GM19025 (cell line): ENCODE results near the gene AGAP2.
"Not testable (repeated sequence)": the region's sequence is repeated elsewhere in the genome, so short reads cannot be mapped to it uniquely, and the experiment has no call there.

ENCODE experiments used
- ATAC-seq: cut with Tn5 transposase; IDR thresholded peaks from one replicate; pipeline ENCODE4 v1.9.1; 2021; ENCODE audit warnings: mild to moderate bottlenecking, low read depth, moderate library complexity; ENCODE audit not compliant: unreplicated experiment

The AGAP2 gene

DNA sequence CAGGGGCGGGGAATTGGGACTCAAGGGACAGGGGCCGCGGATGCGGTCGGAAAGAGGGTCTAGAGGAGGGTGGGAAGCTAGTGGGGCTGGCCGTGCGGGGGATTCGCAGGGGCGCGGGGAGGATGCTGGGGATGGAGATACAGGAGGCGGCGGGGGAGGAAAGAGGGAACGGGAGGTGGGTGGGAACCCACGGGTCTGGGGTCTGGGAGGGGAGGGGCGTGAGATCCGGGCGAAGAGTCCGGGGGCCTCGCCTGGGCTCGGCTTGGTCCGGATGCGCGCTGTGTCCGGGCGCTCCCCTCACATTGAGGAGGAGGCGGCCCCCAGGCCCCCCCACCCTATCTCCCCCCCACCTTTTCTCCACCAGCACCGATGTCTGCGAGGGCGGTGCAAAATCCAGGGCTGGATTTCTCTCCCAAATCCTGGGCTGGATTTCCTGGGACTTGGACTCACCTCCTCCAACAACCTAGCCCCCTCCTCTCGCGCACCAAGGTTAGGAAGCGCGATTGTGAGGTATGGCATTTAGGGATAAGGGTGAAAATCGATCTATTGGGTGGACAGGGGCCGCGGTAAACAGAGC is at the start of gene AGAP2:
Gene AGAP2, minus strand, starts transcription at position 82 of the 577 bp plus-strand sequence. CDS start 496 bp downstream, outside the sequence.
- no peak for ATAC-seq

DNA sequence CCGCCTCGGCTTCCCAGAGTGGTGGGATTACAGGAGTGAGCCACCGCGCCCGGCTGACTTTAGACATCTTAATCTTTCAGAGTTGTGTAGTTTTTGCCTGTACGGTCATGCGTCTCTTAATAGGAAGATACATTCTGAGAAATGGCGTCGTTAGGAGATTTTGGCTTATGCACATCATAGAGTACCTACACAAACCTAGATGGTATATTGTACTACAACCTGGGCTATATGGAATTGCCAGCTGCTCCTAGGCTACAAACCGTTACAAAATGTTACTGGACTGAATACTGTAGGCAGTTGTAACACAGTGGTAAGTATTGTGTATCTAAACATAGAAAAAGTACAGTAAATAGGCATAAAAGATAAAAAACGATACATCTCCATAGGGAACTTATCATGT is 45.3 kb upstream of the AGAP2 start:
- no peak for ATAC-seq

DNA sequence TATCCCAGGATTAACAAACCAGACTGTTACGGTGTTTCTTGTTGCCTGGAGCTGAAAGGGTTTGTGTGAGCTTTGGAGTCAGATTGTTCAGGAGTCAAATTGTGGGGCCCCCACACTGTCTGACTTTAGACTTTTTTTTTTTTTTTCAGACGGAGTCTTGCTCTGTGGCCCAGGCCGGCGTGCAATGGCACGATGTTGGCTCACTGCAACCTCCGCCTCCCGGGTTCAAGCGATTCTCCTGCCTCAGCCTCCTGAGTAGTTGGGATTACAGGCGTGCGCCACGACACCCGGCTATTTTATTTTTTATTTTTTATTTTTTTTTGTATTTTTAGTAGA is 44.9 kb upstream of the AGAP2 start:
- no peak for ATAC-seq

DNA sequence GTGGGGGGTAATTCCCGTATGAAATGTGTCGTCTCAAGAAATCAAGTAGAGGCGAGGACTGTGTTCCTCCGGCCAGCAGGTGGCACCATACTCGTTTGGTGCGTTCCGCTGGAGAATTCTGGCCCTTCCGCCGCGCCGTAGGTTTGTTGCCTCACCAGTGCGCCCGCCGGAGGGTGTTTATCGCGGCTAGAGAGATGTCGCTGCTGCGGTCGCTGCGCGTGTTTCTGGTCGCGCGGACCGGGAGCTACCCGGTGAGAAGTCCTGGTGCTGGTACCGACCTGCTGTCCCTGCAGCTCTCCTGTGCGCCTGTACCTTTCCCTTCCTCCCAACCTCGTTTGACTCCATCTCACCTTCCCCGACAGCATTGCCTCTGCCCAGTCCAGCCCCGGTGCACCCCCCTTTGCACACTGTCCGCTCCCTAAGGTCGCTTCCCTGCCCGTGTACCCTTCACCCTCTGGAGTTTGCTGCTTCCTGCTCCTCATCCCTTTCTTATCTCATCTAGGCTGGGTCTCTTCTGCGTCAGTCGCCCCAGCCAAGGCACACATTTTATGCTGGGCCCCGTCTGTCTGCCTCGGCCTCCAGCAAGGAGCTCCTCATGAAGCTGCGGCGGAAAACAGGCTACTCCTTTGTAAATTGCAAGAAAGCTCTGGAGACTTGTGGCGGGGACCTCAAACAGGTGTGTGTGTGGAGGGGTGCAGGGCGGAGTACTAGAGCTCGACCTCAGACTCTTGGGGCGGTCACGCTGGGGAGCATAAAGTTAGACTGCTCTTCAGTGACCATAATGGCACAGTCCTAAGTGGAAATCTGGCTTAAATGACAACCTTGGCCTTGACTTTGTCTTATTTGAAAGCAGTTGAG is 44.3 kb upstream of the AGAP2 start, which contains the start of gene TSFM:
Gene TSFM, plus strand, starts transcription at position 180 of the 858 bp plus-strand sequence. Its CDS starts 15 bp downstream, at position 195.
- peak; percentile 94 for ATAC-seq

DNA sequence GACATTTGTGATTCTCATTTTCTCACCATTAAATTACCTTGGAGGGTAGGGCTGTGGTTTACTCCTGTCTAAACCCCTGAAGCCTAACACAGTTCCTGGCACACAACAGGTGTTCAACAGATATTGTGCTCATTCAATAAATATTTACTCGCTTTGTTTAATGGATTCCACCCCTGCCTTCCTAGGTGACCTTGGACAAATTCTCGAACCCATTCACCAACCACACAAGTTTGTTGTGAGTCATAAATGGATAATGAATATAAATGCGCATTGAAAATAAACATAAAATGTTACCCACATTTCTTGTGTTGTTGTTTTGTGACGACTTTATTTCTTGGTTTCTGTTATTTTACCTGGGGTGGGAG is 43.7 kb upstream of the AGAP2 start:
- no peak for ATAC-seq

DNA sequence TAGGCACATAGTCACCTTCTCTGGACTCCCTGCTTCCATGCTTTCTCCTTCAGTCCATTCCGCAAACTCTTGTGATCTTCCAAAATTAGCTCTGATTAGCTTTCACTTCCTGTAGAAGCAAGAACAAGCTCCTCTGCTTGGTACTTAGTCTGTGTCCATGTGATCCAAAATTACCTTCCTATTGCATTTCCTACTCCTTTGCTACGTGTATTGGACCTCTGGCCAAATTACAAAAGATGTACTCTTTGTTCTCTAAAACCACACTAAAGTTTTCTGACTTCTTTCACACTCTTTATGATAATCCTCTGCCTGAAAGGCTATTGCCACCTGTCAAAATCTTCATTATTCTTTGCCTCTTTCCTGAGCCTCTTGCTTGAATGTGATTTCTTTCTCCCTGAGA is 43.3 kb upstream of the AGAP2 start:
- no peak for ATAC-seq

DNA sequence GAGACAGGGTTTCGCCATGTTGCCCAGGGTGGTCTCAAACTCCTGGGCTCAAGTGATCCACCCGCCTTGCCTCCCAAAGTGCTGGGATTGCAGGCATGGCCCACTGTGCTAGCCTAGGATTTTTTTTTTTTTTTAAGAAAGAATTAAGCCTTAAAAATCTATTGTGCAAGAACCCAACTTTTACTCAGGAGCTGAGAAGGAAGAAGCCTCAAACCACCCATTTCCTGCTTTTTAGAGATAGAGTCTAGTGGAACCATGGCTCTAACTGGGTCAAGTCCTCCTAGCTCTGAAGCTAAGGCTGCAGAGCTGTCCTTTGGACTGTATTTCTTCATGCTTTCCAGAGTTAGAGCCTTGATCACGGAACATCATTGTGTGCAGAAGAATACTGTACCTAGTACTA is 42.7 kb upstream of the AGAP2 start:
- no peak for ATAC-seq

DNA sequence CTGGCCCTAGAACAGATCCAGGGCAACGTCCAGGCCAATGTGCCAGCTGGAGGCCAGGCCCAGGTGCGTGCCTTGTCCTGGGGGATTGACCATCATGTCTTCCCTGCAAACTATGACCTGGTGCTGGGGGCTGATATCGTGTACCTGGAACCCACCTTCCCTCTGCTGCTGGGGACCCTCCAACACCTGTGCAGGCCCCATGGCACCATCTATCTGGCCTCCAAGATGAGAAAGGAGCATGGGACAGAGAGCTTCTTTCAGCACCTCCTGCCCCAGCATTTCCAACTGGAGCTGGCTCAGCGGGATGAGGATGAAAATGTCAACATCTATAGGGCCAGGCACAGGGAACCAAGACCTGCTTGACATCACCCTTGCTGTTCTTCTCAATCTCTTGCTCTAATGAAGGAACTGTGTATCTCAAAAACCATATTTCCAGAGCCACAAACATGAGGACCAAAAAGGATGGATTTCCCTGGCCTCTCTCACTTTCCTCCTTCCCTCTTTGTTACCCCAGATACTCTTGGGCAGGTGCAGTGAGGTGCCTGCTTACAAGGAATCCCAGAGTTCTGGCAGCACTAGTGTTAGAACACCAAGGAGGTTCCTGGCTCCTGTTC is 41.8 kb upstream of the AGAP2 start:
- ATAC-seq, result no peak

DNA sequence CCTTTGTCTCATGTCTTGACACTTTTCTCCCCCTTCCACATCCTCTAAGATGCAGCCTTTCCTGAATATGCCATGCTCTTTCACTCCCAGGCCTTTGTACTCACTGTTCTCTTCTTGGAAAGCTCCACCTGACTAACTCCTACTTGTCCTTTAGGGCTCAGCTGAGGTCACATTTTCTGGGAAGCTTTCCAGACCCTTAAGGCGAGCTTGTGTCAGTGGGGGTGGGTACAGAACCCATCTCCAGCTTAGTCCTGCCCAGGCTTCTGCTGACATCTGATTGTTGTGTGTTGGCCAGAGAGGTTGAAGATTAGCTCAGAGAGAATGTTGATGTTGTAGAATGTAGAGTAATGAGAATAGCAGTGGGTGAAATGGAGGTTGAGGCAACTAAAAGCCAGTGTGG is 41.2 kb upstream of the AGAP2 start:
- no peak for ATAC-seq

DNA sequence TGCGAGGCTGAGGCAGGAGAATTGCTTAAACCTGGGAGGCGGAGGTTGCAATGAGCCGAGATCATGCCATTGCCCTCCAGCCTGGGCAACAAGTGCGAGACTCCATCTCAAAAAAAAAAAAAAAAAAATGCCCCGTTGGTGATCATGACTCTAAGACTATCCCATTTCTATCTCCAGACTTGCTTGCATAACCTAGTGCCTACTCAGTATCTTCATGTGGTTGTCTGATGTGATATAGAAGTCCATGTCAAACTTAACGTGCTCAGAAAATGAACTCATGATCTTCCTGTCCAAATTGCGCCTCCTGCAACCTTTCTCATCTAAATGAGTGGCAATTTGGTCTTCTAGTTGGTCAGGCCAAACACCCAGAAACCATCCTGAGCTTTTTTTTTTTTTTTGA is 39.4 kb upstream of the AGAP2 start:
- ATAC-seq, result no peak

DNA sequence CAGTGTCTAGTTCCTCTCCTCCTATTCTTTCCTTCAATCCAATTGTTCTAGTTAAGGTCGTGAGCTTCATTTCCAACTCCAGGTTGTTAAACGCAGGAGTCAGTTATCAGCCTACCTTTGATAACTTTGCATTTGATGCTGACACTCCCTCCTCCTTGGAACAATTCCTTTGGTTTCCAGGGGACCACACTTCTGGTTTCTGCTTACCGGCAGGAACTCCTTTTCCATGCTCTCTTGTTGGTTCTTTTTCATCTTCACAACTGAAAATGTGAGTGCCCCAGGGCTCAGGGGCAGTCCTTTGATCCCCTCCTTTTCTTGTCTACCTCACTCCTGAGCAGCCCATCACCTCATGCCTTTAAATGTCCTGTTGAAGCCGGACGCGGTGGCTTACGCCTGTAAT is 38.8 kb upstream of the AGAP2 start:
- no peak for ATAC-seq

DNA sequence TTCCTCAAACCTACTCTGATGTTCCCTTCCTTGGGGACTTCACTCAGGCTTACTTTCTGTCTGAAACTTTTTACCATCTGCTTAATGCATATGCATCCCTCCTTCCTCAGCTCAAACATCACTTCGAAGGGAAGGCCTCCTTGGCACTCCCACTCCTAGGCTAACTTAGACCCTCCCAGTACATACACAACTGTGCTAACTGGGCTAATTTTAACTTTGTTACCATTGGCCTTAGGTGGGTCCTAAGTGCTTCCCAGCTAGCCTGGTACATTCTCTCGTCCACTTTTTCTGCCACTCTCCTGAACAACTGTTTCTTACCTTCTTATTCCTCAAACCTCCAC is 37.7 kb upstream of the AGAP2 start:
- ATAC-seq, result no peak

DNA sequence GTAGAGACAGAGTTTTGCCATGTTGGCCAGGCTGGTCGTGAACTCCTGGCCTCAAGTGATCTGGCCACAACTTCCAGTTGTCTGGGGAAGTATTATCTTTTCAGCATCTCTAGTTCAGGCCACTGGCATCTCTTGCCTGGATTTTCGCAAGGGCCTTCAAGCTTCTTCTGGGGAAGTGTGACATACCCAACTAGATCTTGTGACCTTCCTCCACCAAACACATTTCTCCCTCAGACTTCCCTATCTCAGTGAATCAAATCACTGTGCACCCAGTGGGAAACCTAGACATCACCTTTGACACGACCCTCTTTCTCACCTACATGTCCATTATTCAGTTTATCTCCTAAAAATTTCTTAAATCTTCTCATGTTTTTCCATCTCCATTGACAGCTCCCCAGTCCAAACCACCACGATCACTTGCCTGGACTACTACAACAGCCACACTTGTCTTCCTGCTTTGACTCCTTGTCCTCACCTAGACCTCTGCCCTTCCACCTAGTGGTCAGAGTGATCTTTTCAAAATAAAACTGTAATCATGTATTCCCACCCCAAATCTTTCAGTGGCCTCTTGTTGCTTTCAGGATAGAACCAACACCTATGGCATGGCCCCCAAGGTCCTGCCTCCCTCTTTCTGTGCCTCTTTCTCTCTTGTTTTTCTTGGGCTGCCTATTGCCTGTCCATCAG is 37.2 kb upstream of the AGAP2 start:
- ATAC-seq, result no peak

DNA sequence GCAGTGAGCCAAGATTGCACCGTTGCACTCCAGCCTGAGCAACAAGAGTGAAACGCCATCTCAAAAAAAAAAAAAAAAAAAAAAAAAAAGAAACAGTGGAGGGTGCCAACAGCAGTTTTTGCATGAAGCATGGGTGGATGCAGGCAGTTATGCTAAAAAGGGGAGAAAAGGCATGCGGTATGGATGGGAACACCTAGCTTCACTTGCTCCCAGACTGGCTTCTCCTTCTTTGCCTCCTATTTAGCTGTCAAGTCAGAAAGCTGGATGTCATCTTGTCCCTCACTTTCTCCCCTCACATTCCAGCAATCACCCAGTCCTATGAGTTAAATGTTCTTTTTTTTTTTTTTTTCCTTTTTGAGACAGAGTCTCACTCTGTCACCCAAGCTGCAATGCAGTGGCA is 36.5 kb upstream of the AGAP2 start:
- ATAC-seq, result no peak

DNA sequence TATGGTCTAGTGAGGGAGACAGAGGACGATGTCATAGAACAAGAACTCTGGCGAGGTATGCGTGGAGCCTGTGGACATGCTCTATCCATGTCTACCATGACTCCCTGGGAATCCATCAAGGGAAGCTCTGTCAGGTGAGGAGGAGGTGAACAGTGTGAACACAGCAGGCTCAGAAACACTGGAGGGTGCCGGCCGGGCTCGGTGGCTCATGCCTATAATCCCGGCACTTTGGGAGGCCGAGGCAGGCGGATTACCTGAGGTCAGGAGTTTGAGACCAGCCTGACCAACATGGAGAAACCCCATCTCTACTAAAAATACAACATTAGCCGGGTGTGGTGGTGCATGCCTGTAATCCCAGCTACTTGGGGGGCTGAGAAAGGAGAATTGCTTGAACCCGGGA is 36.1 kb upstream of the AGAP2 start:
- ATAC-seq, result not testable (repeated sequence)

DNA sequence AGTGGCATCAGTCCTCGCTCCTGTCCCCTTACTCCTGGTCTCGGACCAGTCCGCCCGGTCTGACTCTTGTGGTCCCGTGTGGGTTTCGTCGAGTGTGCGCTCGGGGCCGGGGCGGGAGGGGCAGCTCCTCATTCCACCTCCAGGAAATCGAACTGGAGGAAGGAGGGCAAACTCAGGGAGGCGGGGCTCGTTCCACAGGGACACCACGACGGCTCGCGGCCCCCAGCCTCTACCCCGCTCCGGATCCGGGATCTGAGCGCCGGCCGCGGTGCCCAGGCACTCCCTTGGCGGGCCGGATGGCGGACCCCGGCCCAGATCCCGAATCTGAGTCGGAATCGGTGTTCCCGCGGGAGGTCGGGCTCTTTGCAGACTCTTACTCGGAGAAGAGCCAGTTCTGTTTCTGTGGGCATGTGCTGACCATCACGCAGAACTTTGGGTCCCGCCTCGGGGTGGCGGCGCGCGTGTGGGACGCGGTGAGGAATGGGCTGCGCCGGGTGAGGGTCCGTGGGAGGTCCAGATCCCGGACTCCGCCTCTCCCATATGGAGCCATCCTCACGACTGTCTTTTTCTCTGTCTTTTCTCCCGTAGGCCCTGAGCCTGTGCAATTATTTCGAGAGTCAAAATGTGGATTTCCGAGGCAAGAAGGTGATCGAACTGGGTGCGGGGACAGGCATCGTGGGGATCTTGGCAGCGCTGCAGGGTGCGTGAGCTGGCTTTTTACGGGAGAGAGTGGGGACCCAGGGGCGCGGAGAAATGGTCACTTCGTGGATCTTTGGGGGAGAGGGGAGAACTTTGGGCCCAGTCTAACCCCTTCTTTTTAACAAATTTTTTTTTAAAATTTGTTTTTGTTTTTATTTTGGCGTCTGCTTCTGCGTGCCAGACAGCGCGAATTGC is 34.1 kb upstream of the AGAP2 start, which contains the start of gene EEF1AKMT3:
Gene EEF1AKMT3, plus strand, starts transcription at position 186 of the 894 bp plus-strand sequence. Its CDS starts 111 bp downstream, at position 297.
- ATAC-seq, result peak; percentile 28

DNA sequence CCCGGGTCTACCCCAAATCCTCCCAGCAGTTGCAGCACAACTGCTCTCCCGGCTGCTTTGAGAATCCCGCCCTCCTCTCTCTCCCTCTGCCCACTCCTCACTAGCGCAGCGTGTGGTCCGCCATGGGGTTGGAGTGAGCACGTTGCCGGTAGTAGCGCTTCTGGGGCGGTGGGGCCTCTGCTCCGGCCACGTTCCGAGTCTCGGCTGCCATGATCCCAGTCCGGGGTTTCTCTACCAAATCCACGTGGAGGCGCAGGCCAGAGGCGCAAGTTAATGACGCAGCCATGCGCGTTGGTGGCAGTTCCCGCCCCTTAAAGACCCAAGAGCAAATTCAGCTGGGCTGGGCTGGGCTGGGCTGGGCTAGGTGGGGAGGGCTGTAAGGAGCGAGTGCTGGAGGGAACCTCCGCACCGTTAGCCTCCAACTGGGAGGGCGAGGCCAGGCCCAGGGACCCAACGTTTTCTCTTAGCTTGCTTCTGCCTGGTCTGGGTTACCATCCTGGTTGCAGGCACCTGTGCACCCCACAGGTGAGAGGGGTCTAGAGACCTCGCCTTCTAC is 33.4 kb upstream of the AGAP2 start, which contains the start of gene METTL1:
Gene METTL1, minus strand, starts transcription at position 233 of the 556 bp plus-strand sequence. Its CDS starts 22 bp downstream, at position 211.
- peak; percentile 77 for ATAC-seq

DNA sequence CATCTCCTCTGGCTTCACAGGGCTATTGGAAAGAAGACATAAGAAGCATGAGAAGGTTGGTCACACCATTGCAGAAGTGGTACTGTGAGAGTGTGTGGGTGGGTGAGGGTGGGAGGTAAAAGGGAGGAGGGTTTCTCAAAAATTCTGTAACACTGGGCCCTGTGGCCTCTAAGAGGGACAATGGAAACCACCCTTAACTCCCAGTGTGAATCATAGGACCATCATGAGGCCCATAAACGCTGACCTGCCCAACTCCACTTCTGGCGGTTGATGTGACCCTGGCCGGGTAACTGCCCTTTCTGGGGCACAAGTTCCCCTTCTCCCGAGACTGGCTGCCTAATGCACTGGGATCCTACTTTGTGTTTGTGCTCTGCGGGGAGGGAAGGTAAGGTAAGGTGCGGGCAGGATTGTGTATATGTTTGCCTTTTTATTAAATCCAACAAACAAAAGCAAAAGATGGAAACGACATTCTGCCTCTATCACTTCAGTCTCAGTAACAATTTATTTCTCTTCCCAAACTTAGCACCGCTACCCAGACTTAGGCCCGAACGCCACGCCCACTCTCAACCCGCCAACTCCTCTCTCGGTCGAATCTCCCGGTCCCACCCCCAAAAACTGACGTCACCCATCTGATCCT is 32.8 kb upstream of the AGAP2 start:
- peak; percentile 62 for ATAC-seq

DNA sequence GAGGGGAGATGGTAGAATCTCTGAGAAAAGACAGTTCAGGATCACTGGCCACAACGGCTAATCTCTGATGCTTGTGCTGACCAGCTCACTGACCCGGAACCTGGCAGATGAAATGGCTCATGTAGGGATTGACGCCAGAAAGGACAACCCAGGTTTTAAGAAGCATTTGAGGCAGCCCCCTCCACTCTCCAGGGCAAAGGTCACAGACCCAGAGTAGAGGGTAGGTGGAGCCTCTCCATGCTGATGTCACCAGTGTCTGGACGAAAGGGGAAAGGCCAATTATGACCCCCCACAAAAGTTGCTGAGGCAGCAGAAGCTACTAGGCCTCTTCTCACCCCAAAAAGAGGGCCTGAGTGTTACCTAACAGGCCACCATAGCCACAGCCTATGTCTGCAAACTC is 32.2 kb upstream of the AGAP2 start:
- ATAC-seq, result no peak
